ENCODE data around the gene MLLT11. TPM values are rescaled to one million over a fixed set of nuclear protein-coding genes. Genes with fewer than 3 reads are reported as not detected.
A peak's percentile ranks its signal among the peaks of the same experiment; 100 is the strongest.

The MLLT11 gene
- total RNA-seq, 6 donors from 2014 or later, result 0.30 to 1.3 (median 1.1) TPM

DNA sequence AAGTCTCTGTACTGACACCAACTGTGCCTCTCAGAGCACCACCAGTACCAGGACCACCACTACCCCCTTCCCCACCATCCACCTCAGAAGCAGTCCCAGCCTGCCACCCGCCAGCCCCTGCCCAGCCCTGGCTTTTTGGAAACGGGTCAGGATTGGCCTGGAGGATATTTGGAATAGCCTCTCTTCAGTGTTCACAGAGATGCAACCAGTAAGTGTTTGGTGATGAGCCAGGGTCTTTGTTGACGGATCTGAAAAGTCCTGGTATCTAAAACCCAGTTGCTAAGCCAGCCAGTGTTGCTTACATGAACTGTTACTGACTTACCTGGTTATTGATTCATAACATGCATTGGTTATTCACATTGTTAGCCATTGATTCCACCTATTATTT lies 11.6 kb upstream of the MLLT11 start:
- Histone ChIP-seq H3K9me3 (no peaks in the 10 kb centered on the region), H3K4me1 (peaks cover 9 to 26% (median 14%) of the 10 kb centered on the region in 4 donors), H3K27me3 (no peaks in the 10 kb centered on the region), H3K27ac (peak overlapping the region; percentile 74 to 91 (median 86)), H3K36me3 (peaks cover 20 to 27% (median 23%) of the 10 kb centered on the region in 4 donors), H3K4me3 (peak overlapping the region in 3 of 4 donors; percentile 68 to 80 (median 68))
- no peak for DNase-seq
- WGBS, 2 donors, result 27 to 67% methylated on average over 1 to 3 of the region's 3 CpGs
- TF ChIP-seq, protein P1, sequence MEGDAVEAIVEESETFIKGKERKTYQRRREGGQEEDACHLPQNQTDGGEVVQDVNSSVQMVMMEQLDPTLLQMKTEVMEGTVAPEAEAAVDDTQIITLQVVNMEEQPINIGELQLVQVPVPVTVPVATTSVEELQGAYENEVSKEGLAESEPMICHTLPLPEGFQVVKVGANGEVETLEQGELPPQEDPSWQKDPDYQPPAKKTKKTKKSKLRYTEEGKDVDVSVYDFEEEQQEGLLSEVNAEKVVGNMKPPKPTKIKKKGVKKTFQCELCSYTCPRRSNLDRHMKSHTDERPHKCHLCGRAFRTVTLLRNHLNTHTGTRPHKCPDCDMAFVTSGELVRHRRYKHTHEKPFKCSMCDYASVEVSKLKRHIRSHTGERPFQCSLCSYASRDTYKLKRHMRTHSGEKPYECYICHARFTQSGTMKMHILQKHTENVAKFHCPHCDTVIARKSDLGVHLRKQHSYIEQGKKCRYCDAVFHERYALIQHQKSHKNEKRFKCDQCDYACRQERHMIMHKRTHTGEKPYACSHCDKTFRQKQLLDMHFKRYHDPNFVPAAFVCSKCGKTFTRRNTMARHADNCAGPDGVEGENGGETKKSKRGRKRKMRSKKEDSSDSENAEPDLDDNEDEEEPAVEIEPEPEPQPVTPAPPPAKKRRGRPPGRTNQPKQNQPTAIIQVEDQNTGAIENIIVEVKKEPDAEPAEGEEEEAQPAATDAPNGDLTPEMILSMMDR (IDR thresholded peaks at IDR 0.05), result peak in 2 of 6 experiments; percentile 29 to 56
- no peak for TF ChIP-seq POLR2AphosphoS5 (IDR thresholded peaks at IDR 0.05)
- no peak for ATAC-seq (ENCODE audit: low FRiP score in 2 of 2)

DNA sequence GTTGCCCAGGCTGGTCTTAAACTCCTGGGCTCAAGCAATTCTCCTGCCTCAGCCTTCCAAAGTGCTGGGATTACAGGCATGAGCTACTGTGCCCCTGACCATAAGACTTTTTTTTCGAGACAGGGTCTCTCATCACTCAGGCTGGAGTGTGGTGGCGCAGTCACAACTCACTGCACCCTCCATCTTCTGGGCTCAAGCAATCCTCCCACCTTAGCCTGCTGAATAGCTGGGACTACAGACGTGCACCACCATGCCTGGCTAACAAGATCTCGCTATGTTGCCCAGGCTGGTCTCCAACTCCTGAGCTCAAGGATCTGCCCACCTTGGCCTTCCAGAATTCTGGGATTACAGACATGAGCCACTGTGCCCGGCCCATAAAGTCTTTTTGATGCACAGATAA lies 10.7 kb upstream of the MLLT11 start:
- TF ChIP-seq POLR2A (IDR thresholded peaks at IDR 0.05) (no peak), EP300 (IDR thresholded peaks at IDR 0.05) (no peak), POLR2AphosphoS5 (IDR thresholded peaks at IDR 0.05) (no peak)
- TF ChIP-seq, protein P1 (IDR thresholded peaks at IDR 0.05), result no peak
- Histone ChIP-seq H3K4me3 (no peak overlapping the region), H3K9me3 (no peaks in the 10 kb centered on the region), H3K27me3 (no peaks in the 10 kb centered on the region), H3K36me3 (peaks cover 25 to 35% (median 28%) of the 10 kb centered on the region in 4 donors), H3K4me1 (peaks cover 9 to 26% (median 14%) of the 10 kb centered on the region in 4 donors), H3K27ac (peak overlapping the region in 2 of 4 donors; percentile 4 to 91)
- DNase-seq (no peak), ATAC-seq (ENCODE audit: low FRiP score in 2 of 2) (no peak)
- WGBS, 2 donors, result 100% methylated on average over 3 to 5 of the region's 5 CpGs

DNA sequence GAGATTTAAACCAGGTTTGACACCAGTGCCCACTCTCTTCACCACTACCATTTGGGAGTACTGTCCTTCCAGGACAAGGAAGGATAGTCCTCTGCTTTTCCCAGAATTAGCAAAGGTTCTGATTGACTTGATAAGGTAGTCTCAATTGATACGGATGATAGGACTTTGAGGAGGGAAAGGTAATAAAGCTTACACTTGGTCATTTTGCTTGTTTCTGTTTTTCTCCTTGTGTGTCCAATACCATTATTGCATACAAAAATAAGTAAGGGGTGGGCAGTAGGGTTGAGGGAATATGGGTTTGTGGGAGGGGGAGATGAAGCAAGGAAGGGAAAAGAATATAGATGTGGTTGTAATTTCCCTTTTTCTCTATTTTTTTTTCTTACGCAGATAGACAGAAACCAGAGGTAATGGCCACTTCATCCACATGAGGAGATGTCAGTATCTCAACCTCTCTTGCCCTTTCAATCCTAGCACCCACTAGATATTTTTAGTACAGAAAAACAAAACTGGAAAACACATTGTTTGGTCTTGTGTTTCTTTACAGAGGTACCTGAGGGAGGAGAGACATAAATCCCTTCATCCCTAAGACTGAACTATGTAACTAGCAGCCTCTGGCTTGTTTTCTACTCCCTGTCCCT lies 10.0 kb upstream of the MLLT11 start:
- TF ChIP-seq, protein P1 (IDR thresholded peaks at IDR 0.05), result no peak
- no peak for TF ChIP-seq POLR2AphosphoS5 (IDR thresholded peaks at IDR 0.05)
- no peak for TF ChIP-seq EP300 (IDR thresholded peaks at IDR 0.05)
- no peak for TF ChIP-seq POLR2A (IDR thresholded peaks at IDR 0.05)
- peak overlapping the region in 1 of 4 donors; percentile 4 for H3K27ac ChIP-seq
- 83 to 93% methylated on average over 2 of the region's 2 CpGs for WGBS, 2 donors

DNA sequence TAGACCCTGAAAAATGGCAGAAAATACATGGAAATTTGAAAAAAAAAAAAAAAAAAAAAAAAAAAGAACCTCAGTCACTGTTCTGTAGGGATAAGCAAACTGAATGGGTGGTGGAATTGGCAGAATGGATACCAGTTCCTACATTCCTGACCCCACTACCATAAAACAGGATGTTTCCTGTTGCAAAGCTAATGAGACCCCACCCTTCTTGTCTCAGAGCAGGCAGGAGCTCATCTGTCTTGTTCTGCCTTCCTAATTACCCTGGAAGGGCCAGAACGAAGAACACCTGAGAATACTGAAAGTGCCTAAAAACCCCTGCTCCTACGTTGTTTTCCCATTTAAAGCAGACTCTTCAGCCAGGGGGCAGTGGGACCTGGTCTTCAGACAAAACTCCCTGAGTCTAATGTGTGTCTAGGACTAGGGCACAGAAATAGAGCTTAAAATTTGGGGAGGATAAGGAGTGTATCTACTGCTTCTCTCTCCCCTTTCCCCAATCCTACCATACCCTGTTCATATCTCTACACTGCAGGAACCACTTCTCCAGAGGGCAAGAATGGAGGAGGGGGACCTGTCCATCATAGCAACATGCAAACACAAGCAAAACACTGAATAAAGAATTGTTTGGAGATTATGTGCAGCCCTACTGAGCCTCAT lies 8.7 kb upstream of the MLLT11 start:
- TF ChIP-seq EP300 (IDR thresholded peaks at IDR 0.05) (no peak), POLR2A (IDR thresholded peaks at IDR 0.05) (no peak)
- no peaks in the 10 kb centered on the region for H3K27me3 ChIP-seq
- H3K9me3 ChIP-seq, result no peaks in the 10 kb centered on the region
- DNase-seq, result no peak
- peaks cover 39 to 56% (median 42%) of the 10 kb centered on the region in 4 donors for H3K36me3 ChIP-seq
- peaks cover 22 to 42% (median 30%) of the 10 kb centered on the region in 4 donors for H3K4me1 ChIP-seq
- no peak overlapping the region for H3K4me3 ChIP-seq
- ATAC-seq (ENCODE audit: low FRiP score in 2 of 2), result no peak
- H3K27ac ChIP-seq, result no peak overlapping the region
- 42 to 83% methylated on average over 2 of the region's 2 CpGs for WGBS, 2 donors

More for the DNA sequence above, 10.0 kb upstream of the MLLT11 start:
- peaks cover 32 to 42% (median 35%) of the 10 kb centered on the region in 4 donors for H3K36me3 ChIP-seq
- ATAC-seq (ENCODE audit: low FRiP score in 2 of 2) (no peak), DNase-seq (no peak)
- no peaks in the 10 kb centered on the region for H3K27me3 ChIP-seq
- H3K9me3 ChIP-seq, result no peaks in the 10 kb centered on the region
- peaks cover 9 to 29% (median 17%) of the 10 kb centered on the region in 4 donors for H3K4me1 ChIP-seq
- no peak overlapping the region for H3K4me3 ChIP-seq

DNA sequence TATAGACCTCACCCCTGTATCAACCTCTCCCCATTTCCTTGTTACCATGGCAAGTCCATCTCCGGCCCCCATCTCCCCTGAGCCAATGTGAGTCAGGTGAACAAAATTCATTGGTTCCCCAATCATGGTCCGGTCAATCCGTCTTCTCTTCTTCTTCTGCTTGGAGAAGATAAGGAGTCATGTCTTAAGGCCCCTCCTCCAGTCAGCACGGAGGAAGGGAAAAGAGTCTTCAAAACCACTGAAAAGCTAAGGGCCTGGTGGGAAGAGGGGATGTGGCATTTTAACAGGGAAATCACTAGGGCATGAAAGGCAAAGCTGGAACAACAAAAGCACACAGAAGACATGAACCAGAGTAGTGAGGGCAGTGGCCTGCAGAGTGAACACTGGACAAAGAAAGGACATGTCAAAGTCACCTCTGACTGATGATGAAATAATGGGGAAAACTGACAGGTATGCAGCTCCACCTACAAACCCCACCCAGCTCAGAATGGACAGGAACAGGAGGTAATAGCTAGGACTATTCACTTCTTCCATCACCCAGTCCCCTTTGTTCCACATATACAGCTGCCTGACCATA lies 5.1 kb upstream of the MLLT11 start:
- Histone ChIP-seq H3K9me3 (no peaks in the 10 kb centered on the region), H3K27me3 (no peaks in the 10 kb centered on the region), H3K4me3 (peak overlapping the region in 1 of 4 donors; percentile 65), H3K4me1 (peaks cover 23 to 41% (median 38%) of the 10 kb centered on the region in 4 donors), H3K27ac (peak overlapping the region; percentile 89 to 99 (median 98)), H3K36me3 (peaks cover 39 to 61% (median 42%) of the 10 kb centered on the region in 4 donors)
- WGBS, 2 donors, result 91 to 93% methylated on average over 4 of the region's 4 CpGs
- no peak for TF ChIP-seq EP300 (IDR thresholded peaks at IDR 0.05)
- no peak for TF ChIP-seq POLR2A (IDR thresholded peaks at IDR 0.05)
- TF ChIP-seq POLR2AphosphoS5 (IDR thresholded peaks at IDR 0.05), result no peak
- TF ChIP-seq, protein P1 (IDR thresholded peaks at IDR 0.05), result no peak
- ATAC-seq (ENCODE audit: low FRiP score in 2 of 2) (no peak), DNase-seq (no peak)

All from upper lobe of left lung (tissue), 6 donors.